PFSK-1 (cell line): Measurements from ENCODE around the gene DNM3.

ENCODE experiments used
- POLR2AphosphoS5 ChIP-seq: IDR thresholded peaks from 2 replicates; pipeline ENCODE4 v1.6.1; 2012; ENCODE audit warnings: low read depth, mild to moderate bottlenecking, control low read depth, low read length, moderate library complexity
- SIN3A ChIP-seq: IDR thresholded peaks from 2 replicates; pipeline ENCODE4 v1.6.1; 2012; ENCODE audit warnings: mild to moderate bottlenecking, low read length, moderate library complexity, borderline replicate concordance; ENCODE audit not compliant: insufficient read depth

GRCh38 chr1:172326136-172326535, 484.8 kb downstream of the DNM3 start:
- no peak for TF ChIP-seq POLR2AphosphoS5
- TF ChIP-seq SIN3A = no peak
